Measurements from ENCODE around the gene PHACTR1. TPM values are rescaled to one million over a fixed set of nuclear protein-coding genes. Genes with fewer than 3 reads are reported as not detected.

The PHACTR1 gene
- total and polyA plus RNA-seq, 8 donors, result 0.46 to 17.4 (median 6.4) TPM; not detected in 1

DNA sequence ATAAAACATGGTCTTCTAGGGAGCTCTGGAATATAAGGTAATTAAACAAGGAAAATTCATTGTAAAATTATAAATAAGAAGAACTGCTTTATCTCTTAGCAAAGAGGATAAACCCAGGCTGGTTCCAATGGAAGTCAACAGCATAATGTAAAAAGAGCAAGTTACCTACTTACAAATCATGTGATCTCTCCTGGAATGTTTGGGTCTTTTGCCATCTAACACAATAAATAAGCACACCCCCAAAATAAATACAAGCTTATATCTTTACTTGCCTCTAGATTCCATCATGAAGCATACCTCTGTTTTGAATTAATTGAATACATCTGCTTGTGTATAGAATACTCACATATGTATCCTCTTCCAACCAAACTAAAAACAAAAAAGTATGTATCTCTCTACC is 2.5 kb upstream of the PHACTR1 start:
- no peak overlapping the region for H3K4me3 ChIP-seq
- no peak for DNase-seq
- peaks cover 0 to 8% (median 0%) of the 10 kb centered on the region in 4 donors for H3K4me1 ChIP-seq
- peaks cover 0 to 72% (median 9%) of the 10 kb centered on the region in 3 donors for H3K27me3 ChIP-seq
- no peak overlapping the region for H3K27ac ChIP-seq
- no peaks in the 10 kb centered on the region for H3K36me3 ChIP-seq
- TF ChIP-seq, protein P1, sequence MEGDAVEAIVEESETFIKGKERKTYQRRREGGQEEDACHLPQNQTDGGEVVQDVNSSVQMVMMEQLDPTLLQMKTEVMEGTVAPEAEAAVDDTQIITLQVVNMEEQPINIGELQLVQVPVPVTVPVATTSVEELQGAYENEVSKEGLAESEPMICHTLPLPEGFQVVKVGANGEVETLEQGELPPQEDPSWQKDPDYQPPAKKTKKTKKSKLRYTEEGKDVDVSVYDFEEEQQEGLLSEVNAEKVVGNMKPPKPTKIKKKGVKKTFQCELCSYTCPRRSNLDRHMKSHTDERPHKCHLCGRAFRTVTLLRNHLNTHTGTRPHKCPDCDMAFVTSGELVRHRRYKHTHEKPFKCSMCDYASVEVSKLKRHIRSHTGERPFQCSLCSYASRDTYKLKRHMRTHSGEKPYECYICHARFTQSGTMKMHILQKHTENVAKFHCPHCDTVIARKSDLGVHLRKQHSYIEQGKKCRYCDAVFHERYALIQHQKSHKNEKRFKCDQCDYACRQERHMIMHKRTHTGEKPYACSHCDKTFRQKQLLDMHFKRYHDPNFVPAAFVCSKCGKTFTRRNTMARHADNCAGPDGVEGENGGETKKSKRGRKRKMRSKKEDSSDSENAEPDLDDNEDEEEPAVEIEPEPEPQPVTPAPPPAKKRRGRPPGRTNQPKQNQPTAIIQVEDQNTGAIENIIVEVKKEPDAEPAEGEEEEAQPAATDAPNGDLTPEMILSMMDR (IDR thresholded peaks at IDR 0.05), result no peak
- TF ChIP-seq POLR2A (IDR thresholded peaks at IDR 0.05) (no peak), POLR2AphosphoS5 (IDR thresholded peaks at IDR 0.05) (no peak), EP300 (IDR thresholded peaks at IDR 0.05) (no peak)
- intact Hi-C loops (cut with DNase I; ENCODE audit: low total_unique reads), result no loop called here
- H3K9me3 ChIP-seq, result no peaks in the 10 kb centered on the region

- WGBS, 5 donors, result 67 to 77% (median 72%) methylated on average over 2 of the region's 2 CpGs
- H3K4me3 ChIP-seq, result no peak overlapping the region
- peaks cover 0 to 8% (median 0%) of the 10 kb centered on the region in 4 donors for H3K4me1 ChIP-seq
- intact Hi-C loops (cut with DNase I; ENCODE audit: low total_unique reads), result no loop called here
- DNase-seq, result no peak
- no peaks in the 10 kb centered on the region for H3K36me3 ChIP-seq
- H3K9me3 ChIP-seq, result no peaks in the 10 kb centered on the region
- H3K27me3 ChIP-seq, result peaks cover 0 to 72% (median 9%) of the 10 kb centered on the region in 3 donors
- no peak for TF ChIP-seq POLR2A (IDR thresholded peaks at IDR 0.05)
- TF ChIP-seq, protein P1 (IDR thresholded peaks at IDR 0.05), result no peak
- TF ChIP-seq EP300 (IDR thresholded peaks at IDR 0.05), result no peak
- TF ChIP-seq POLR2AphosphoS5 (IDR thresholded peaks at IDR 0.05), result no peak
- H3K27ac ChIP-seq, result no peak overlapping the region
Observed at GRCh38 chr6:12715437-12715836, 1.1 kb upstream of the PHACTR1 start.

DNA sequence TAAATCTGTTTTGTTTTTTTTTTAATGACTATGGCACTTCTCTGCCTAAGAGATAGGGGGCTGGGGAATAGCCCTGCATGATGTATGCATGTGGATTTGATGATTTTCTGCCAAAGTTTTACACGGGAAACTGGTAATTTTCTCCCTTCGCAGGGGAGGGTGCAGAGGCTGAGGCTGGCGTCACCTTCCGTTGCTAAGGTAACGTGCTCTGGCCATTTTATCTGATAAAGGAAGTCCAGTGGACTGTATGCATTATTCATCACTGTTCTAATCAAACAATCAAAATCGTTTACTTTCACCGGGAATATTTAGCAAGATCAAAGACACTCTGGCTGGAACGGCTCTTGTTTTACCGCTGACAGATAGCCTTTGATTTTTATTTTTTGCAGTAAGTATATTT is 789 bp downstream of the PHACTR1 start:
- WGBS, 5 donors, result 18 to 33% (median 24%) methylated on average over 9 of the region's 9 CpGs
- H3K9me3 ChIP-seq, result no peaks in the 10 kb centered on the region
- no peak overlapping the region for H3K27ac ChIP-seq
- no peaks in the 10 kb centered on the region for H3K36me3 ChIP-seq
- DNase-seq, result peak in 1 of 2 donors; percentile 9
- peaks cover 0 to 8% (median 0%) of the 10 kb centered on the region in 4 donors for H3K4me1 ChIP-seq
- TF ChIP-seq, protein P1 (IDR thresholded peaks at IDR 0.05), result no peak
- no peak for TF ChIP-seq POLR2A (IDR thresholded peaks at IDR 0.05)
- TF ChIP-seq EP300 (IDR thresholded peaks at IDR 0.05), result no peak
- no peak for TF ChIP-seq POLR2AphosphoS5 (IDR thresholded peaks at IDR 0.05)
- no peak overlapping the region for H3K4me3 ChIP-seq
- peaks cover 0 to 66% (median 9%) of the 10 kb centered on the region in 3 donors for H3K27me3 ChIP-seq
- intact Hi-C loops (cut with DNase I; ENCODE audit: low total_unique reads), result no loop called here

- DNase-seq, result no peak
- H3K4me1 ChIP-seq, result peaks cover 0 to 8% (median 0%) of the 10 kb centered on the region in 4 donors
- no peak overlapping the region for H3K27ac ChIP-seq
- no peaks in the 10 kb centered on the region for H3K36me3 ChIP-seq
- TF ChIP-seq, protein P1 (IDR thresholded peaks at IDR 0.05), result no peak
- TF ChIP-seq EP300 (IDR thresholded peaks at IDR 0.05), result no peak
- no peak for TF ChIP-seq POLR2AphosphoS5 (IDR thresholded peaks at IDR 0.05)
- TF ChIP-seq POLR2A (IDR thresholded peaks at IDR 0.05), result no peak
- H3K4me3 ChIP-seq, result no peak overlapping the region
- H3K27me3 ChIP-seq, result peaks cover 0 to 66% (median 9%) of the 10 kb centered on the region in 3 donors
- WGBS, 5 donors, result 22 to 42% (median 34%) methylated on average over 9 of the region's 9 CpGs
- intact Hi-C loops (cut with DNase I; ENCODE audit: low total_unique reads), result no loop called here
- H3K9me3 ChIP-seq, result no peaks in the 10 kb centered on the region
Observed at GRCh38 chr6:12718015-12718414, 1.4 kb downstream of the PHACTR1 start.

All from stomach (tissue), 9 donors.